ENCODE results near the gene CBFA2T3. TPM values are rescaled to one million over a fixed set of nuclear protein-coding genes. Genes with fewer than 3 reads are reported as not detected.

The CBFA2T3 gene
- total and polyA plus RNA-seq, 2 of the 8 experiments (the other 6 are each of a cell fraction or from before 2014, with no cell fraction given): 0.51 to 1.3 TPM

GRCh38 chr16:88959022-88959421, 18.0 kb downstream of the CBFA2T3 start (continued):
- TF ChIP-seq HDAC6 (IDR thresholded peaks at IDR 0.05; ENCODE audit: low read depth, low read length) (no peak), BRCA1 (IDR thresholded peaks at IDR 0.05; ENCODE audit: low read depth, low read length) (no peak)
